Right lobe of liver (tissue), 6 donors: ENCODE results near the gene ARVCF. TPM values are rescaled to one million over a fixed set of nuclear protein-coding genes. Genes with fewer than 3 reads are reported as not detected.
A peak's percentile ranks its signal among the peaks of the same experiment; 100 is the strongest.

Experiments used
- ATAC-seq, 4 donors: fragments of 200-7000 bp; cut with Tn5 transposase; one replicate each; pipeline ENCODE4 v1.9.1; 2020; ENCODE audit warnings: mild to moderate bottlenecking in 4 of 4, moderate library complexity in 4 of 4
- DNase-seq, 3 donors: peaks; one replicate each; pipeline ENCODE4 v3.0.0-alpha.2; 2020
- H3K27ac ChIP-seq, 3 donors: fragments of 200-600 bp; one replicate each; pipeline ENCODE4 v1.8.0; 2022
- H3K27me3 ChIP-seq, 2 donors: fragments of 200-600 bp; one replicate each; pipeline ENCODE4 v1.8.0; 2022
- H3K36me3 ChIP-seq, 4 donors: fragments of 200-600 bp; sonication (generic) in 1 of 4; one replicate each; pipeline versions ENCODE4 v1.5.1 to v1.8.0; 2017 to 2022; ENCODE audit warnings: control low read depth in 1 of 4
- H3K4me1 ChIP-seq, 4 donors: fragments of 200-600 bp; sonication (generic) in 1 of 4; one replicate each; pipeline versions ENCODE4 v1.5.1 to v1.8.0; 2017 to 2022; ENCODE audit warnings: control low read depth in 1 of 4
- H3K4me3 ChIP-seq, 3 donors: fragments of 200-600 bp; one replicate each; pipeline ENCODE4 v1.8.0; 2022
- H3K9me3 ChIP-seq, 4 donors: fragments of 200-600 bp; sonication (generic) in 1 of 4; one replicate each; pipeline versions ENCODE4 v1.5.1 to v1.8.0; 2017 to 2022; ENCODE audit warnings: control low read depth in 1 of 4
- POLR2A ChIP-seq: fragments of 450-650 bp; IDR thresholded peaks from one replicate; pipeline ENCODE4 v1.6.1; 2017; ENCODE audit warnings: antibody characterized with exemption, mild to moderate bottlenecking
- WGBS: methylation state at CpG from one replicate; pipeline ENCODE4 v1.1.6; 2018; ENCODE audit warnings: low coverage, low lambda C conversion rate; ENCODE audit not compliant: insufficient coverage; ENCODE audit errors: missing lambda C conversion rate; 5-methylcytosine and 5-hydroxymethylcytosine counted together
- intact Hi-C, 2 donors: fragments of 100-400 bp; cut with DNase I; formaldehyde crosslinking; loops; one replicate each; pipeline versions ENCODE4 v1.11.2 to v1.14.1; 2022
- total RNA-seq, 6 experiments: library from RNA; depleted of rRNA in 2 of 6; stranded (reverse); fragments of >200 nt in 2 of 6; fragmentation: NEBNext Ultra II Directional in 3 of 6; extraction: Animal tissue kit (Norgen Biotek cat#: 25700) in 3 of 6; gene quantifications; one replicate each; pipeline versions ENCODE4 v1.1.0 to v1.2.4, GENCODE V29; 2016 to 2023
- TF ChIP-seq, protein P1 (sequence below), 4 donors: fragments of 200-600 bp in 3 of 4; fragments of 450-650 bp in 1 of 4; IDR thresholded peaks; one replicate each; pipeline versions ENCODE4 v1.5.1 to v1.8.0; 2016 to 2022; ENCODE audit warnings: antibody characterized with exemption in 4 of 4, mild to moderate bottlenecking in 2 of 4
- donor health status: DM: no; HTN: yes; CAD: no.
- donor health status: DM: no; HTN: no; CAD: no.
- donor health status: DM: no; HTN: no; CAD: no.
- donor health status: DM: no; HTN: yes; CAD: no.
- donor health status: DM: no; HTN: yes; CAD: no.

Gene ARVCF
- total RNA-seq, 6 experiments from 2014 or later = 11.5 to 40.9 (median 20.7) TPM

DNA sequence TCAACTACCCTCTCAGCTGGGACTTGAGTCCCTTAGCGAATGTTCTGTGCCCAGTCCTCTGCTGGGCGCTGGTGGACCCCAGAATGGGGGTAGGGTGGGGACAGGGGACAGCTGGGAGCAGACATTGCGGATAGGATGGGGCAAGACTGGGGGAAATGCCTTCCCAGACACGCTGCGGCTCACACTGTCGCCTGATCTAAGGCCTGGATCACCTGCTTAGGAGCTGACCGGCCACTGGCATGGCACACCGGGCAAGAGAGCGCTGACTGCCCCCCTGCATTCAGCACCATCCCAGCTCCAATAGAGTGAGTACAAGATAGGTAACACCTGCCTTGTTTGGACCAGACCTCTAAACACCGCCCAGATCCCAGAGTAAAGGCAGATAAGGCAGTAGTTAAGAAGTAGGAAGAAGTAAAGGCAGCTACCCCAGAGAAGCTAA, 1.4 kb downstream of the ARVCF start:
- DNase-seq (peak in 1 of 3 donors; percentile 57), ATAC-seq (no peak)
- no peak for TF ChIP-seq POLR2A
- TF ChIP-seq, protein P1, sequence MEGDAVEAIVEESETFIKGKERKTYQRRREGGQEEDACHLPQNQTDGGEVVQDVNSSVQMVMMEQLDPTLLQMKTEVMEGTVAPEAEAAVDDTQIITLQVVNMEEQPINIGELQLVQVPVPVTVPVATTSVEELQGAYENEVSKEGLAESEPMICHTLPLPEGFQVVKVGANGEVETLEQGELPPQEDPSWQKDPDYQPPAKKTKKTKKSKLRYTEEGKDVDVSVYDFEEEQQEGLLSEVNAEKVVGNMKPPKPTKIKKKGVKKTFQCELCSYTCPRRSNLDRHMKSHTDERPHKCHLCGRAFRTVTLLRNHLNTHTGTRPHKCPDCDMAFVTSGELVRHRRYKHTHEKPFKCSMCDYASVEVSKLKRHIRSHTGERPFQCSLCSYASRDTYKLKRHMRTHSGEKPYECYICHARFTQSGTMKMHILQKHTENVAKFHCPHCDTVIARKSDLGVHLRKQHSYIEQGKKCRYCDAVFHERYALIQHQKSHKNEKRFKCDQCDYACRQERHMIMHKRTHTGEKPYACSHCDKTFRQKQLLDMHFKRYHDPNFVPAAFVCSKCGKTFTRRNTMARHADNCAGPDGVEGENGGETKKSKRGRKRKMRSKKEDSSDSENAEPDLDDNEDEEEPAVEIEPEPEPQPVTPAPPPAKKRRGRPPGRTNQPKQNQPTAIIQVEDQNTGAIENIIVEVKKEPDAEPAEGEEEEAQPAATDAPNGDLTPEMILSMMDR (IDR thresholded peaks at IDR 0.05) = no peak
- Histone ChIP-seq H3K4me3 (peak overlapping the region in 1 of 3 donors; percentile 80), H3K36me3 (no peaks in the 10 kb centered on the region), H3K4me1 (peaks cover 0 to 23% (median 2%) of the 10 kb centered on the region in 4 donors), H3K9me3 (no peaks in the 10 kb centered on the region), H3K27ac (peak overlapping the region in 1 of 3 donors; percentile 43), H3K27me3 (no peaks in the 10 kb centered on the region)
- intact Hi-C loops = loop anchor here in 1 of 2 donors (5.0 kb wide), 1 partner anchor 38 kb away; no protein-coding TSS in a partner anchor
- 63% methylated on average over 4 of the region's 10 CpGs for WGBS

DNA sequence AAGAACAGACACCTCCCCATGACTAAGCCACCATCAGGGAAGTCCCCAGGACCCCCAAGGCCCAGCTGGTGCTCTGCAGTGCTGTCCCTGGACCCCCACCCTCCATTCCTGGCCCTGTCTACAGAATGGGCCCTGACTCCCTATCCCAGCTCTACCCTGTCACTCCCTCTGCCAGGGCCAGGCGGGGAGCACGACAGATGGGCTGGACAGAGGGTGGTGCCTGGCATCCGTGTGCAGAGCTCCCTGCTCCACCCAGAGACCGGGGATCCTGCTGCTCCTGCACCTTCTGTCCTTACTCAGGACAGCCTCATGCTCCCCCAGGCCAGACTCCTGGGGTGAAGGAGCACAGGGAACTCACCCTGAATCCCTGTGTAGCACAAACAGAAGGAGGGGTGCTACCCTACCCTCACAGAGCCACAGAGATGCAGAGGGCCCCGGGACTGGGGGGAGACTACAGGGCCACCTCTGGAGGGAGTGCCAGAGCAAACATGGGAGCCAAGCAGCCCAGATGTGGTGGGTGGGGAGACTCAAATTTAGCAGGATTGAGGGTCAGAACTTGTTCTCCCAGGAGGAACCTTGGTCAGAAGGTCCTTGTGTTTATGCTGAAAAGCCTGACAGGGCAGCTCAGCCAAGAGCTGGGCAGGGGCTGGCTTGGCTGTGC, 2.0 kb downstream of the ARVCF start:
- DNase-seq (peak in 2 of 3 donors; percentile 66 to 72), ATAC-seq (peak in 3 of 4 donors; percentile 9 to 56 (median 11))
- H3K4me1 ChIP-seq = peaks cover 0 to 23% (median 2%) of the 10 kb centered on the region in 4 donors
- no peaks in the 10 kb centered on the region for H3K27me3 ChIP-seq
- no peaks in the 10 kb centered on the region for H3K9me3 ChIP-seq
- no peak overlapping the region for H3K27ac ChIP-seq
- intact Hi-C loops = loop anchor here in 1 of 2 donors (5.0 kb wide), 1 partner anchor 37 kb away; no protein-coding TSS in a partner anchor
- no CpG with 5 or more reads among the region's 5 CpGs for WGBS
- H3K4me3 ChIP-seq = no peak overlapping the region
- no peak for TF ChIP-seq POLR2A
- TF ChIP-seq, protein P1 (IDR thresholded peaks at IDR 0.05) = no peak
- no peaks in the 10 kb centered on the region for H3K36me3 ChIP-seq

DNA sequence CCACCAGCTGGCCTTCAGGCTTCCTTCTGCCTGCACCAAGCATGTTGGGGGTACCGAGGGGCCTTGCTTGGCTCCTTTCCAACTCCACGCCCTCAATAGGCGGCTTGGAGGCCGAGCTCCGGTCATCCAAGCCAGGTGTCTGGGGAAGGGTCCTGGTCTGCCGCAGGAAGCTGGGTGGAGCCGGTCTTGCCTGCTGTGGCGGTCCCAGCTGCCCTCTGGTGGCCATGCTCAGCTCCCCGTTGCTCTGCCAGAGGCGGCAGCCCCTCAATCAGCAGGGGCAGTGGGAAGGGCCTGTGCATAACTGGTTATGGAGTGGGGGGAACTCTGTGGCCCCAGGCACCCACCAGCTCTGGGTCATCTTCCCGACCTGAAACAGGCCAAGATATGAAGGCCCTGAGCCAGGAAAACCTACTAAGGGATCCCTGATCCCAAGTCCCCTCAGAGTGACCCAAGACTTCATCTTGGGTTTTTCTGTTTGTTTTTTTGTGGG, 3.2 kb downstream of the ARVCF start:
- intact Hi-C loops = no loop called here
- ATAC-seq (peak in 1 of 4 donors; percentile 13), DNase-seq (peak in 2 of 3 donors; percentile 56 to 72)
- Histone ChIP-seq H3K27ac (no peak overlapping the region), H3K9me3 (no peaks in the 10 kb centered on the region), H3K27me3 (no peaks in the 10 kb centered on the region), H3K36me3 (no peaks in the 10 kb centered on the region), H3K4me3 (no peak overlapping the region), H3K4me1 (peaks cover 0 to 23% (median 2%) of the 10 kb centered on the region in 4 donors)
- TF ChIP-seq, protein P1 (IDR thresholded peaks at IDR 0.05) = peak; percentile 48 to 69 (median 55)
- no peak for TF ChIP-seq POLR2A
- WGBS = 0% methylated on average over 1 of the region's 11 CpGs

DNA sequence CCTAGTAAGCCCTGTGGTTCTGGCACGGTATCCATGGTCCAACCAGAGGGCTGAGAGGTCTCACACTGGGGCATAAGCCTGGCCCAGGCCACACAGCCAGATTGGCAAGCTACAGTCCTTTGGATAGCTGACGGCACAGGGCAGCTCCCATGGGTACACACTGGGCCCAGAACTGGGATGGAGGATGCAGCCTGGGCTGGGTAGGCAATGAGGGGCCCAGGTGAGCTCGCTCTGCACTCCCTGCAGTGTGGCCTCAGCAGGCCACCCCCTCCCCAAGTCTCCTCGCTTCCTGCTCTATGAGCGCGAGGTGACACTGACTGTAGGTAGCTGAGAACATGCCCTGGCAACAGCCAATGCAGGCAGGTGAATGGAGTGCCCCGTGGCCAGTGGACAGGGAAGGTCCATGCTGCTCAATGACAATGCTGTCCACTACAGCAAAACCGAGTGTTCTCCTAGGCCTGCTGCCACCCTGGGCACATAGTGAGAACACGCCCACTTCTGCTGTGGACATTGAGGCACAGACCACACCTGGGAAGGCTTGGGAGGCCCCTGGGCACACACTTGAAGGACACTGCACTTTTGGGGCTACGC, 3.8 kb downstream of the ARVCF start:
- Histone ChIP-seq H3K9me3 (no peaks in the 10 kb centered on the region), H3K4me1 (peaks cover 0 to 23% (median 2%) of the 10 kb centered on the region in 4 donors), H3K27ac (peak overlapping the region in 1 of 3 donors; percentile 13), H3K4me3 (no peak overlapping the region), H3K36me3 (no peaks in the 10 kb centered on the region), H3K27me3 (no peaks in the 10 kb centered on the region)
- TF ChIP-seq POLR2A = no peak
- TF ChIP-seq, protein P1 (IDR thresholded peaks at IDR 0.05) = no peak
- intact Hi-C loops = no loop called here
- no CpG with 5 or more reads among the region's 10 CpGs for WGBS
- DNase-seq (no peak), ATAC-seq (no peak)
